Measurements from ENCODE around the gene LRTM2.

The LRTM2 gene

GRCh38 chr12:1826867-1827705 lies 6.7 kb downstream of the LRTM2 start:
- Histone ChIP-seq H3K9me3 (ENCODE audit: insufficient read depth, low read depth, low read length) (no peaks in the 10 kb centered on the region), H3K27me3 (ENCODE audit: insufficient read depth, low read length) (peaks cover 30% of the 10 kb centered on the region), H3K4me1 (ENCODE audit: insufficient read depth, low read length) (peaks cover 6% of the 10 kb centered on the region; the same call in 1 of the 2 replicates)

GRCh38 chr12:1827826-1828805 lies 7.8 kb downstream of the LRTM2 start:
- H3K9me3 ChIP-seq (ENCODE audit: insufficient read depth, low read depth, low read length): no peaks in the 10 kb centered on the region
- H3K27me3 ChIP-seq (ENCODE audit: insufficient read depth, low read length): peaks cover 29% of the 10 kb centered on the region
- H3K27ac ChIP-seq (ENCODE audit: low read length): no peak overlapping the region
- no peaks in the 10 kb centered on the region for H3K36me3 ChIP-seq (ENCODE audit: insufficient read depth, low read depth, low read length)
- H3K9ac ChIP-seq (ENCODE audit: low read depth, low read length): no peak overlapping the region
- no peak overlapping the region for H3K4me3 ChIP-seq (ENCODE audit: low read length)
- H3K4me1 ChIP-seq (ENCODE audit: insufficient read depth, low read length): peaks cover 6% of the 10 kb centered on the region; the same call in 1 of the 2 replicates

More at GRCh38 chr12:1826867-1827705, 6.7 kb downstream of the LRTM2 start:
- H3K9ac ChIP-seq (ENCODE audit: low read depth, low read length): no peak overlapping the region
- H3K4me3 ChIP-seq (ENCODE audit: low read length): no peak overlapping the region
- no peaks in the 10 kb centered on the region for H3K36me3 ChIP-seq (ENCODE audit: insufficient read depth, low read depth, low read length)
- no peak overlapping the region for H3K27ac ChIP-seq (ENCODE audit: low read length)

GRCh38 chr12:1828856-1829255 lies 8.5 kb downstream of the LRTM2 start:
- H3K9me3 ChIP-seq (ENCODE audit: insufficient read depth, low read depth, low read length): no peaks in the 10 kb centered on the region
- H3K4me3 ChIP-seq (ENCODE audit: low read length): no peak overlapping the region
- no peaks in the 10 kb centered on the region for H3K36me3 ChIP-seq (ENCODE audit: insufficient read depth, low read depth, low read length)
- H3K4me1 ChIP-seq (ENCODE audit: insufficient read depth, low read length): peaks cover 6% of the 10 kb centered on the region; the same call in 1 of the 2 replicates
- H3K9ac ChIP-seq (ENCODE audit: low read depth, low read length): no peak overlapping the region
- peaks cover 29% of the 10 kb centered on the region for H3K27me3 ChIP-seq (ENCODE audit: insufficient read depth, low read length)
- no peak overlapping the region for H3K27ac ChIP-seq (ENCODE audit: low read length)

- no peak overlapping the region for H3K9ac ChIP-seq (ENCODE audit: low read depth, low read length)
- H3K27me3 ChIP-seq (ENCODE audit: insufficient read depth, low read length): peaks cover 29% of the 10 kb centered on the region
- no peak overlapping the region for H3K27ac ChIP-seq (ENCODE audit: low read length)
- H3K36me3 ChIP-seq (ENCODE audit: insufficient read depth, low read depth, low read length): no peaks in the 10 kb centered on the region
- H3K4me1 ChIP-seq (ENCODE audit: insufficient read depth, low read length): peaks cover 6% of the 10 kb centered on the region; the same call in 1 of the 2 replicates
- H3K4me3 ChIP-seq (ENCODE audit: low read length): no peak overlapping the region
- no peaks in the 10 kb centered on the region for H3K9me3 ChIP-seq (ENCODE audit: insufficient read depth, low read depth, low read length)
Observed at GRCh38 chr12:1829306-1829900, 9.0 kb downstream of the LRTM2 start.

- Histone ChIP-seq H3K27me3 (ENCODE audit: insufficient read depth, low read length) (peaks cover 29% of the 10 kb centered on the region), H3K9me3 (ENCODE audit: insufficient read depth, low read depth, low read length) (no peaks in the 10 kb centered on the region), H3K27ac (ENCODE audit: low read length) (no peak overlapping the region), H3K9ac (ENCODE audit: low read depth, low read length) (no peak overlapping the region), H3K36me3 (ENCODE audit: insufficient read depth, low read depth, low read length) (no peaks in the 10 kb centered on the region), H3K4me1 (ENCODE audit: insufficient read depth, low read length) (peaks cover 6% of the 10 kb centered on the region; the same call in 1 of the 2 replicates), H3K4me3 (ENCODE audit: low read length) (peak overlapping the region; percentile 41; the same call in 1 of the 2 replicates)
Observed at GRCh38 chr12:1830401-1830845, 10.1 kb downstream of the LRTM2 start.

- no peak overlapping the region for H3K9ac ChIP-seq (ENCODE audit: low read depth, low read length)
- H3K9me3 ChIP-seq (ENCODE audit: insufficient read depth, low read depth, low read length): no peaks in the 10 kb centered on the region
- H3K27ac ChIP-seq (ENCODE audit: low read length): no peak overlapping the region
- H3K4me1 ChIP-seq (ENCODE audit: insufficient read depth, low read length): peaks cover 6% of the 10 kb centered on the region; the same call in 1 of the 2 replicates
- peaks cover 29% of the 10 kb centered on the region for H3K27me3 ChIP-seq (ENCODE audit: insufficient read depth, low read length)
- peak overlapping the region; percentile 41; the same call in 1 of the 2 replicates for H3K4me3 ChIP-seq (ENCODE audit: low read length)
- no peaks in the 10 kb centered on the region for H3K36me3 ChIP-seq (ENCODE audit: insufficient read depth, low read depth, low read length)
Observed at GRCh38 chr12:1830981-1831963, 10.9 kb downstream of the LRTM2 start.

- no peaks in the 10 kb centered on the region for H3K9me3 ChIP-seq (ENCODE audit: insufficient read depth, low read depth, low read length)
- H3K36me3 ChIP-seq (ENCODE audit: insufficient read depth, low read depth, low read length): no peaks in the 10 kb centered on the region
- H3K27ac ChIP-seq (ENCODE audit: low read length): no peak overlapping the region
- no peak overlapping the region for H3K9ac ChIP-seq (ENCODE audit: low read depth, low read length)
- H3K27me3 ChIP-seq (ENCODE audit: insufficient read depth, low read length): peaks cover 29% of the 10 kb centered on the region
- H3K4me1 ChIP-seq (ENCODE audit: insufficient read depth, low read length): peaks cover 6% of the 10 kb centered on the region; the same call in 1 of the 2 replicates
- H3K4me3 ChIP-seq (ENCODE audit: low read length): no peak overlapping the region
Observed at GRCh38 chr12:1832801-1833595, 12.6 kb downstream of the LRTM2 start.

- Histone ChIP-seq H3K4me1 (ENCODE audit: insufficient read depth, low read length) (peaks cover 6% of the 10 kb centered on the region; the same call in 1 of the 2 replicates), H3K9ac (ENCODE audit: low read depth, low read length) (no peak overlapping the region), H3K27ac (ENCODE audit: low read length) (no peak overlapping the region), H3K36me3 (ENCODE audit: insufficient read depth, low read depth, low read length) (no peaks in the 10 kb centered on the region), H3K4me3 (ENCODE audit: low read length) (no peak overlapping the region), H3K27me3 (ENCODE audit: insufficient read depth, low read length) (peaks cover 29% of the 10 kb centered on the region), H3K9me3 (ENCODE audit: insufficient read depth, low read depth, low read length) (no peaks in the 10 kb centered on the region)
Observed at GRCh38 chr12:1833596-1834028, 13.2 kb downstream of the LRTM2 start.

GRCh38 chr12:1834186-1834925 lies 14.0 kb downstream of the LRTM2 start:
- H3K27ac ChIP-seq (ENCODE audit: low read length): no peak overlapping the region
- H3K9ac ChIP-seq (ENCODE audit: low read depth, low read length): no peak overlapping the region
- peaks cover 6% of the 10 kb centered on the region; the same call in 1 of the 2 replicates for H3K4me1 ChIP-seq (ENCODE audit: insufficient read depth, low read length)
- H3K36me3 ChIP-seq (ENCODE audit: insufficient read depth, low read depth, low read length): no peaks in the 10 kb centered on the region
- no peak overlapping the region for H3K4me3 ChIP-seq (ENCODE audit: low read length)
- no peaks in the 10 kb centered on the region for H3K9me3 ChIP-seq (ENCODE audit: insufficient read depth, low read depth, low read length)
- peaks cover 29% of the 10 kb centered on the region for H3K27me3 ChIP-seq (ENCODE audit: insufficient read depth, low read length)
